H1 (cell line): ENCODE measurements around the gene C19orf12. TPM values are rescaled to one million over a fixed set of nuclear protein-coding genes. Genes with fewer than 3 reads are reported as not detected.

Experiments
- CHD1 ChIP-seq: IDR thresholded peaks from 2 replicates; pipeline ENCODE4 v1.6.1; 2012; ENCODE audit warnings: low read depth, low read length, improper control_type of control experiment
- GTF2F1 ChIP-seq: IDR thresholded peaks from 2 replicates; pipeline ENCODE4 v1.6.1; 2012; ENCODE audit warnings: low read depth, low read length, improper control_type of control experiment, borderline replicate concordance
- RXRA ChIP-seq: IDR thresholded peaks from 2 replicates; pipeline ENCODE4 v1.6.1; 2011; ENCODE audit warnings: low read depth, mild to moderate bottlenecking, low read length, moderate library complexity; ENCODE audit not compliant: insufficient read depth
- SIN3A ChIP-seq, 2 experiments: IDR thresholded peaks in 1 of 2; conservative IDR thresholded peaks in 1 of 2; 2 replicates each; pipeline ENCODE4 v1.6.1; 2011 to 2012; ENCODE audit warnings: low read length in 2 of 2, improper control_type of control experiment in 1 of 2, low read depth in 1 of 2, mild to moderate bottlenecking in 1 of 2
- polyA plus RNA-seq, 7 experiments: library from polyadenylated mRNA; depleted of rRNA in 3 of 7; stranded (reverse) in 5 of 7; unstranded in 2 of 7; fragments of >200 nt in 5 of 7; fragments of 200-250 nt in 2 of 7; gene quantifications; 1 replicate in 5 of 7; 2 replicates in 1 of 7; 4 replicates in 1 of 7; pipeline versions ENCODE4 v1.2.1 to v1.2.3, GENCODE V29; 2011 to 2013; ENCODE audit warnings: missing spikeins in 2 of 7, mixed read lengths in 2 of 7
- total RNA-seq: library from RNA; stranded (reverse); fragmentation: NEBNext Ultra II Directional; extraction: Animal tissue kit (Norgen Biotek cat#: 25700); gene quantifications from 2 replicates; pipeline ENCODE4 v1.2.1, GENCODE V29; 2021
- TF ChIP-seq, protein P1 (sequence below): IDR thresholded peaks from 2 replicates; pipeline ENCODE4 v1.6.1; 2011; ENCODE audit warnings: low read depth, mild to moderate bottlenecking, low read length; ENCODE audit not compliant: insufficient read depth

C19orf12 gene
- total and polyA plus RNA-seq, 2 of the 8 experiments (the other 6 are each of a cell fraction or from before 2014, with no cell fraction given), result 10.7 to 11.9 TPM

DNA sequence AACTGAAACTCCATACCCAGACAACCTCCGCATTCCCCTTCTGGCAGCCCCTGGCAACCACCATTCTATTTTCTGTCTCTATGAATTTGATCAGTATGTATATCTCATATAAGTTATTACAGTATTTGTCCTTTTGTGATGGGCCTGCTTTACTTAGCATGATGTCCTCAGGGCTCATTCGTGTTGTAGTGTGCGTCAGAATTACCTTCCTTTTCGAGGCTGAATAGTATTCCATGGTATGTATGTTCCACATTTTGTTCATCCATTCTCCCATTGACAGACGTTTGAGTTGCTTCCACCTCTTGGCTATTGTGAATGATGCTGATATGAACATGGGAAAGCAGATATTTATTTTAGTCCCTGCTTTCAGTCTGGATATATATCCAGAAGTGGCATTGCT lies 44.8 kb downstream of the C19orf12 start (continued):
- TF ChIP-seq SIN3A (conservative IDR thresholded peaks at IDR 0.05 in 1 of 2, IDR thresholded peaks at IDR 0.05 in 1 of 2; ENCODE audit: low read depth in 1 of 2, low read length in 2 of 2) (no peak), RXRA (no peak), CHD1 (no peak), GTF2F1 (no peak)
- TF ChIP-seq, protein P1, sequence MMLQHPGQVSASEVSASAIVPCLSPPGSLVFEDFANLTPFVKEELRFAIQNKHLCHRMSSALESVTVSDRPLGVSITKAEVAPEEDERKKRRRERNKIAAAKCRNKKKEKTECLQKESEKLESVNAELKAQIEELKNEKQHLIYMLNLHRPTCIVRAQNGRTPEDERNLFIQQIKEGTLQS, result no peak
